ENCODE measurements around the gene SLC22A23. TPM values are rescaled to one million over a fixed set of nuclear protein-coding genes. Genes with fewer than 3 reads are reported as not detected.

SLC22A23 gene
- total RNA-seq, 2 experiments from 2014 or later: 0.90 to 1.0 TPM

DNA sequence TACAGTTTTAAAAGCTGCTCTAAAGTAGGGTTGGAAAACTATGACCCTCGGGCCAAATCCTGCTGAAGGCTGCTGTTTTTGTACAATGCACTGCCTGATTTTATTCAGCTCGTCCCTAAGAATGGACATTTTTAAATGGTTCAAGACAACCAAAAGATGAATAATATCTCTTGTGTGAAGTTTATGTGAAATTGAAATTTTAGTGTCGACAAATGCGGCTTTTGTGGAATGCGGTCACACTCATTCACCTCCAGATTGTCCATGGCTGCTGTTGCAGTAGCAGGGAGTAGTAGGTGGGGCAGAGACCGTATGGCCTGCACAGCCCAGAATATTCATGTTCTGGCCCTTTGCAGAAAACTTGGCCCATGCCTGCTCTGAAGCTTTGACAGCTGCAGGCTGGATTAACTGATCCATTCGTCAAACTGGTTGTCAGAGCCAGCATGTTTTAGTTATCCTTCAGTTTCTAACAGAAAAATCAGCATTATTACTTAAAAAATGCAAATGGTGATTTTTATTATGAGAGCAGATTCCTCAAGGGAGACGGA lies 106.5 kb downstream of the SLC22A23 start:
- ChIA-PET POLR2A (no interaction called here), CTCF (no interaction called here)
- H3K27ac Mint-ChIP-seq: no peak overlapping the region
- intact Hi-C loops (cut with micrococcal nuclease): no loop called here
- no peak overlapping the region for H3K4me3 Mint-ChIP-seq
- no peaks in the 10 kb centered on the region for H3K36me3 Mint-ChIP-seq
- no peaks in the 10 kb centered on the region for H3K9me3 Mint-ChIP-seq
- DNase-seq: no peak
- H3K4me1 Mint-ChIP-seq (ENCODE audit: low read depth): peaks cover 12% of the 10 kb centered on the region
- no peaks in the 10 kb centered on the region for H3K27me3 Mint-ChIP-seq

DNA sequence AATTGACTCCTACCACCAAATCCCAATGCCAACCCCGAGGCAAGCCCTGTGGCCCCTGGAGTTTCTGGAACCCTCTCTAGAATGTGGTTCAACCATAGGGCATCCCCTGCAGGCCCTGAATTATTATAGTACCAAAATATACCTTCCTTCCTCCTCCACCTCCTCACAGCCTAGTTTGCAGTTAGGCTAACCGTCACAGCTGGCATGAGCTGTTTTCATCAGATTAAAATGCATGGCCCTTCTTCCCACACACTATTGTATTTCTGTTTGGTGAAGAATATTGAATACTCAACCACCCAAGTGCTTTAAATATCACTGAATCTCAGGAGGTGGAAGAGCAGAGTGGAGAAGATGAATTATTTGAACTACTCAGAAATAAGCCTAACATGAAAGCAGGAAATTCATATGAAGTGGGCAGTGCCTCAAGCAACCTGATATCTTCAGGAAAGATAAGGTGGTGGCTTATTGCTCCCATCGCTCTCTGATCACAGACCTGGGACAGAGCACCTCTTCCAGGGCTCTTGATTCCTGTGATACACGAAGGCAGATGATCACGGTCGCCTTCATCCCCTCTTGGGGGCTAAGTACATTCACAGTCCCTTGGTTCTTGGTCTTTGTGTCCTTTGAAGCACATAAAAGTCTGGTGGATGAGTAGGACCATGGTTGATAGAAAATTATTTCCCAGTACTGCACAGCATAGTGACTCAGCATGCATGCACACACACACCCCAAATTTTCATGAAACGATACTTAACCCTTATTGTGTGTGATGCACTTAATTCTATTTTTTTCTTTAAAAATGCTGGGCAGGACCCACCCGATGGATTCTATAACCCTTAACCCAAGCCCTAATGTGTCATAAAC lies 107.2 kb downstream of the SLC22A23 start:
- Mint-ChIP-seq H3K4me1 (ENCODE audit: low read depth) (peaks cover 7% of the 10 kb centered on the region), H3K9me3 (no peaks in the 10 kb centered on the region), H3K4me3 (no peak overlapping the region), H3K27ac (no peak overlapping the region), H3K27me3 (no peaks in the 10 kb centered on the region), H3K36me3 (no peaks in the 10 kb centered on the region)
- no peak for DNase-seq
- ChIA-PET POLR2A (no interaction called here), CTCF (no interaction called here)
- intact Hi-C loops (cut with micrococcal nuclease): no loop called here

DNA sequence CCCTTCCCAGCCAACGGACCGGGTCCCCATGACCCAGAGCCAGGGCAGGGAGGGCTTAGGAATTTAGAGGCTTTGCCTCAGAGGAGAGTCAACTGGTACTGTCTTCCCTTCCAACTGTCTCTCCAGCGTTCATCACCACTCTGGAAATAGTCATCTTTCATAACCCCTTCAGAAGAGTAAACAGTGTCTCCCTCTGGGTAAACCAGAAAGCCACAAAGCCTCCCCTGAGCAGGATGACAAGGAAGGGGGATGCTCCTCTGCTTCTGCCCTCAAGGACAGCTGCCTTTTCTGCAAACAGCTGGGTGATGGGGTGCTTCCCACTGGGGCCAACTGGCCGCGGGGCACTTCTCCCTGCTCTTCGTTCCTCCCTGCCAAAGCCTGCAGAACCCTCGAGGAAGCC lies 108.0 kb downstream of the SLC22A23 start:
- no peaks in the 10 kb centered on the region for H3K9me3 Mint-ChIP-seq
- POLR2A ChIA-PET: no interaction called here
- H3K27ac Mint-ChIP-seq: no peak overlapping the region
- no peaks in the 10 kb centered on the region for H3K4me1 Mint-ChIP-seq (ENCODE audit: low read depth)
- intact Hi-C loops (cut with micrococcal nuclease): no loop called here
- no peak for DNase-seq
- H3K36me3 Mint-ChIP-seq: no peaks in the 10 kb centered on the region
- CTCF ChIA-PET: no interaction called here
- H3K27me3 Mint-ChIP-seq: no peaks in the 10 kb centered on the region
- no peak overlapping the region for H3K4me3 Mint-ChIP-seq

DNA sequence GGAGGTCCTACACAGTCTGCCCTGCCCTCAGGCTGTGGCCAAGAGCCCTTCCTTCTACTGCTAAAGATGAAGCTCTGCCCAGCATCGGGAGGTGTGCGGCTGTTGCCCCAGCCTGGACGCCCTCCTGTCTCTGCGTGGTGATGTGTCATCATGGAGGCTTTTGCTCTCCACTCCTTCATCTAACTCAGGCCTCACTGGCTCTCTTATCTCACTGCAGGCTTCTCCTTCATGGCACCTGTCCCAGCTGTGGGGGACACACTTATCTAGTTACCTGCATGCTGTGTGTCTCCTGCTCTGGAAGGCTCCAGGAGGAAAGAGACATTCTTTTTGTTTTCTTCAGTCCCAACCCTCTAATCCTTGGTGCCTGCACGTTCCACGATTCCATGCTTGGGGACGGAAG lies 109.0 kb downstream of the SLC22A23 start:
- ChIA-PET CTCF (no interaction called here), POLR2A (no interaction called here)
- intact Hi-C loops (cut with micrococcal nuclease): no loop called here
- H3K4me1 Mint-ChIP-seq (ENCODE audit: low read depth): no peaks in the 10 kb centered on the region
- no peaks in the 10 kb centered on the region for H3K27me3 Mint-ChIP-seq
- no peak for DNase-seq
- no peak overlapping the region for H3K27ac Mint-ChIP-seq
- H3K4me3 Mint-ChIP-seq: no peak overlapping the region
- H3K9me3 Mint-ChIP-seq: no peaks in the 10 kb centered on the region
- H3K36me3 Mint-ChIP-seq: no peaks in the 10 kb centered on the region

DNA sequence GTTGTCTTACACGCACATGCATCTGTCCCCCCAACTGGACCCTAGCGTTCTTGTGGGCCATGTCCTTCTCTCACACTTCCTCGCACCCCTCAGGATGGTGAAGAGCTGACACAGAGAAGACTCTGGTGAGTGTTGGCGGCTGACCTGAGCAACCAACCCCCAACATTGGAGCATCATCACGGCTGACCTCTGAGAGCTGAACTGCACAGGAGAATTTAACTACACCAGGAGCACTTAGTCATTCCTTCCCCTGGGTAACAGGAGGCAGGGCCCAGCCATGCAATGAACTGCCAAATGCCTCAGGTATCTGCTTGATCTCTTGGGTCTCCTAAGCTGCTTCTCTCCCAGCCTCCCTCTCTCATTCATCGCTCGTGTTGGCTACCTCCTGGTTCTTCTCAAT lies 109.6 kb downstream of the SLC22A23 start:
- Mint-ChIP-seq H3K27ac (no peak overlapping the region), H3K4me1 (ENCODE audit: low read depth) (no peaks in the 10 kb centered on the region), H3K9me3 (no peaks in the 10 kb centered on the region), H3K36me3 (no peaks in the 10 kb centered on the region), H3K27me3 (no peaks in the 10 kb centered on the region), H3K4me3 (no peak overlapping the region)
- POLR2A ChIA-PET: no interaction called here
- intact Hi-C loops (cut with micrococcal nuclease): no loop called here
- CTCF ChIA-PET: no interaction called here
- no peak for DNase-seq

DNA sequence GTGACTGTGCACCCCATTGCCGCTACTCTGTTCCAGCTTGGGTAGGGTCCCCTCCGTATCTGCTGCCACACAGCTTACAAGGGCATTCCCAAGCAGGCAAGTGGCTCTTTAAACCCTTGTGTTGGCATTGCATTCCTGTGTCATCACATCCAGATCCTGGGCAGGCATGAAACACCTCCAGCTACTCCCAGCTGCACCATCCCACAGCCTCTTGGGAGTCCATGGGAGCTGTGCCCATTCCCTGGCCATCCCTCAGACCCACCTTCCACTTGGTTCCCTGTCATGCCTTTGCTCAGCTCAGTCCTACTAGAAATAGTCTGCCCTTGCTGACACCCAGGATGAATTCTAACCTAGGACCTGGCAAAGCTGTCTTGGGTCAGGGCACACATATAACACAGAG lies 110.4 kb downstream of the SLC22A23 start:
- ChIA-PET CTCF (no interaction called here), POLR2A (no interaction called here)
- Mint-ChIP-seq H3K4me3 (no peak overlapping the region), H3K27ac (no peak overlapping the region), H3K36me3 (no peaks in the 10 kb centered on the region), H3K4me1 (ENCODE audit: low read depth) (no peaks in the 10 kb centered on the region), H3K9me3 (no peaks in the 10 kb centered on the region), H3K27me3 (no peaks in the 10 kb centered on the region)
- DNase-seq: no peak
- intact Hi-C loops (cut with micrococcal nuclease): no loop called here

DNA sequence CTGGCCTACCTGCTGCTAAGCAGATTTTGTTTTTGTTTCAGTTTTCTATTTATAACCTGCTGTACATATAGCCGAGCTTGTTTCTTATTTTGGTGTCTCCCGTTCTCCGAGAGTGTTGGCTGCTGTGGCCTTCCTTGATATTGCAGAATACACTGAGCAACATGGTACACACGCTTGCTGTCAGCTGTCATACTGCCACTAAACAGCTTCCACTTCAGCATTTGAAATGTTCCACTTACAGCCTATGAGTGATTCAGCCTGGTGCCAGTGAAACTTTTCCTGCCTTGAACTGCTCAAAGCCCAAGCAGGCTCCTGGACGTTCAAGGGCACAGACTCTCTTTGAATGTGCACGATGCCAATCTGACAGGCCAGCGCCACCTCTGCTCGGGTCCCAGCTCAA lies 111.0 kb downstream of the SLC22A23 start:
- intact Hi-C loops (cut with micrococcal nuclease): no loop called here
- H3K4me3 Mint-ChIP-seq: no peak overlapping the region
- ChIA-PET POLR2A (no interaction called here), CTCF (no interaction called here)
- H3K36me3 Mint-ChIP-seq: no peaks in the 10 kb centered on the region
- H3K27ac Mint-ChIP-seq: no peak overlapping the region
- H3K9me3 Mint-ChIP-seq: no peaks in the 10 kb centered on the region
- no peaks in the 10 kb centered on the region for H3K4me1 Mint-ChIP-seq (ENCODE audit: low read depth)
- DNase-seq: no peak
- no peaks in the 10 kb centered on the region for H3K27me3 Mint-ChIP-seq

DNA sequence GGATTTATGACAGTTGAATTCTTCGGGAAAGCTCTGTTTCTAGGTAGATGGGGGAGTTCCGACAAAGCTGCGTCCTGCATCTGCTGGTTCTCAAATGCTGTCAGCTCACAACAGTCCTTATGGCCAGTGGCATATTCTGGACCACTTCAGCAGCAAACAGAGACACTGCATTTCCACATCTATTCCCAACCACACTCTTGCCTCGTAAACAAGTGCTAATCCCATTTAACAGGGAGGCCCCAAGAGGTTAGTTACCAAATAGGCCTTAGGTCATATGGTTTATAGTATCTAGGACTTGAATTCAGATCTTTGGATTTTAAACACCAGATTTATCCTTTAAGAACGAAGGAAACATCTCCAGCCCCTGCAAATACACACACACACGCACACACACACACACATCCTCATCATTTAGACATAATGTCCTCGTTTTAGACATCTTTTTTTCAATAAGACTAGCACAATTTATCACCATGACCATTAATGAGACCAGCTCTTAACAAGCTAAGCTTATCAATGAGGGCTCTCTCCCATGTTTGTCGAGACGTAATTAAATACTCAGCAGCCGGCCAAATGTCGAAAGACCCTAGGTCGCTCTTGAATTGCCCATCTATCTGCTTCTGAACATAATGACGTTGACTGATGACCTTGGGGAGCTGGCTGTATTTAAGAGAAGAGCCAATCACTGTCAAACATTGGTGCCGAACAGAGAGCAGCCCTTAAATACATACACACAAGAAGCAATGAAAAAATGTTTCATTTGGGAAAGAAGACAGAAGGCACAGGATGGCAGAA lies 113.6 kb downstream of the SLC22A23 start:
- no peaks in the 10 kb centered on the region for H3K36me3 Mint-ChIP-seq
- no peak for DNase-seq
- POLR2A ChIA-PET: no interaction called here
- no peak overlapping the region for H3K4me3 Mint-ChIP-seq
- intact Hi-C loops (cut with micrococcal nuclease): no loop called here
- no peak overlapping the region for H3K27ac Mint-ChIP-seq
- H3K4me1 Mint-ChIP-seq (ENCODE audit: low read depth): peaks cover 8% of the 10 kb centered on the region
- CTCF ChIA-PET: no interaction called here
- no peaks in the 10 kb centered on the region for H3K9me3 Mint-ChIP-seq
- no peaks in the 10 kb centered on the region for H3K27me3 Mint-ChIP-seq

DNA sequence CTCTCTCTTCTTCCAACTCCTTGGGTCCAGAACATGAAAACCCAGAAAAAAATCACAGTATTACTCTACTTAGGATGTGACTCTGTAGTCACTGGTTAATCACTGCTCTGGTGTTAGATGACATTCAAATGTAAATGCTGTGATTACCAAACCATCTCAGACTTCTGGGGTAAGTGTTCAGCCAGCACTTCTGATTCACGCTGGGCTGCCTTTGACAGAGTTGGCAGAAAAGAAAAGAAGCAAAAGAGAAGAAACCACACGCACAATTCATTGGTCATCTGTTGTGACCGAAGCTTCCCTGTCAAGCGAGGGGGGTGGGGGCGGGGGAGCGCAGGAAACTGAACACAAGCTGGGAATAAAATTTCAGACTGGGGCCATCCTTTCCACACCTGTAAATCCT lies 115.4 kb downstream of the SLC22A23 start:
- no peak for DNase-seq
- H3K4me1 Mint-ChIP-seq (ENCODE audit: low read depth): peaks cover 17% of the 10 kb centered on the region
- no peaks in the 10 kb centered on the region for H3K9me3 Mint-ChIP-seq
- no peak overlapping the region for H3K4me3 Mint-ChIP-seq
- CTCF ChIA-PET: no interaction called here
- POLR2A ChIA-PET: no interaction called here
- no peaks in the 10 kb centered on the region for H3K27me3 Mint-ChIP-seq
- H3K27ac Mint-ChIP-seq: no peak overlapping the region
- H3K36me3 Mint-ChIP-seq: no peaks in the 10 kb centered on the region
- intact Hi-C loops (cut with micrococcal nuclease): loop anchor here (2.0 kb wide), 1 partner anchor 13 kb away; no protein-coding TSS in a partner anchor

DNA sequence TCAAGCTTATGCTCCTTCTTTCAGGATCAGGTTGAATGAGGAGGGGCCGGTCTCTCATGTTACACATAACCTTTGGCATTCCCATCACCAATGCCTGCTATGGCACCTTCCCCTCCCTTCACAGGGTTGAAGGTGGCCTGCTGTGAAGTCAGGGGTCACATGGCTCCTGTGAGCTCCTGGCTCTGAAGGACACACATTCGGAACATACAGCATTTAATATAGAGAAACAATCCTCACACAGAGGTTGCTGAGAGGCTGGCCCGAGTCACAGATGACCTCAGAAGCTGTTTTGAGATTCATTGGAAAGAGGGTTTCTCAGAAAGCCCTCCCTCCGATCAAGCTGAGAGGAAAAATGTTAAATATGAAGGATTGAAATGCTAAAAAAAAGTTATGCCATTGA lies 116.0 kb downstream of the SLC22A23 start:
- intact Hi-C loops (cut with micrococcal nuclease): loop anchor here (2.0 kb wide), 1 partner anchor 14 kb away; no protein-coding TSS in a partner anchor
- DNase-seq: no peak
- Mint-ChIP-seq H3K27me3 (no peaks in the 10 kb centered on the region), H3K27ac (no peak overlapping the region), H3K36me3 (peaks cover 1% of the 10 kb centered on the region), H3K4me3 (no peak overlapping the region), H3K9me3 (no peaks in the 10 kb centered on the region), H3K4me1 (ENCODE audit: low read depth) (peaks cover 17% of the 10 kb centered on the region)
- CTCF ChIA-PET: no interaction called here
- POLR2A ChIA-PET: interaction anchor here (0.5 kb wide), 1 partner anchor 200 kb away, joined by 3 read pairs; no protein-coding TSS in a partner anchor

DNA sequence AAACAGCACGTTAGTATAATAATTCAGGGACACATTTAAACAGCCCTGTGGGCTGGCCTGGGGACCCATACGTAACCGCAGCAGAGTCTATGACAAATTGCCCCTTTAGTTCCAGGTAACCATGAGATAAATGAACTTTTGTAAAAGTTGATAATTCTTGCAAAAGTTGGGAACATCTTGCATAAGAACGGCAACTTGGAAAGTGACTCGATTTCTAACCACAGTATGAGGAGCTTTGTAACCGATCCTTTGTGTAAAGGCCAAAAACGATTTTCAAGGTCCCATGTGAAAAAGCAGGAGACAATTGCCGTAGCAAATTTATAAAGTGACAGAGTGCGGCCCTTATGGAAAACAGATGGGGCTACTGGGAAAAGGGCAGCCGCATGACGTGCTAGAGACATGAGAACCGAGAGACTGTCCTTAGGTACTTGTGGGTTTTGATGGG lies 116.5 kb downstream of the SLC22A23 start:
- POLR2A ChIA-PET: interaction anchor here (0.5 kb wide), 1 partner anchor 201 kb away, joined by 3 read pairs; no protein-coding TSS in a partner anchor
- Mint-ChIP-seq H3K4me3 (no peak overlapping the region), H3K9me3 (no peaks in the 10 kb centered on the region), H3K27ac (no peak overlapping the region), H3K4me1 (ENCODE audit: low read depth) (peaks cover 17% of the 10 kb centered on the region), H3K27me3 (no peaks in the 10 kb centered on the region), H3K36me3 (peaks cover 1% of the 10 kb centered on the region)
- intact Hi-C loops (cut with micrococcal nuclease): loop anchor here (2.0 kb wide), 1 partner anchor 14 kb away; no protein-coding TSS in a partner anchor
- CTCF ChIA-PET: no interaction called here
- DNase-seq: no peak

DNA sequence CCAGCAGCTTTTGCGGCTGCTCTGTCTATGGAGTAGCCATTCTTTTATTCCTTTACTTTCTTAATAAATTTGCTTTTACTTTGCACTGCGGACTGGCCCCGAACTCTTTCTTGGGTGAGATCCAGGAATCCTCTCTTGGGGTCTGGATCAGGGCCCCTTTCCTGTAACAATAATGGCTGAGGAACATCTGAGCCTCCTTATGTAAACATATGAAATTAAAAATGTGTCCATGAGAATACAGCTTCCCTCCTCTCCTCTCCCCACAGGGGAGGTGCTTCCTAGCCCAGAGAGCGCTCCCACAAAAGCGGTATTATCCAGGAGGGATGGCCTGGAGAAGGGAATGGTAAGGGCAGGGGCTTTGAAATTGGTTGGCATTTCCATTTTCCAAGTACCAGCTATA lies 117.0 kb downstream of the SLC22A23 start:
- H3K36me3 Mint-ChIP-seq: peaks cover 1% of the 10 kb centered on the region
- intact Hi-C loops (cut with micrococcal nuclease): loop anchor here (2.0 kb wide), 1 partner anchor 15 kb away; no protein-coding TSS in a partner anchor
- CTCF ChIA-PET: no interaction called here
- no peak for DNase-seq
- H3K4me1 Mint-ChIP-seq (ENCODE audit: low read depth): peaks cover 17% of the 10 kb centered on the region
- no peak overlapping the region for H3K4me3 Mint-ChIP-seq
- POLR2A ChIA-PET: no interaction called here
- H3K27ac Mint-ChIP-seq: no peak overlapping the region
- H3K27me3 Mint-ChIP-seq: no peaks in the 10 kb centered on the region
- H3K9me3 Mint-ChIP-seq: no peaks in the 10 kb centered on the region

Measured in activated CD4-positive, alpha-beta memory T cell treated with anti-CD3 and anti-CD28 coated beads for 36 hours (primary cell).